Stimulated activated effector memory CD8-positive, alpha-beta T cell treated with anti-CD3 and anti-CD28 coated beads, Interleukin-12 subunit alpha, Interleukin-12 subunit beta, amount 100 ng/mL, for 72 hours (primary cell): Measurements from ENCODE around the gene SCFD2.

Source experiments
- ATAC-seq: fragments of 150-1000 bp; cut with Tn5 transposase; 2 replicates; pipeline ENCODE4 v1.10.0; 2021
- DNase-seq, 2 donors: peaks; one replicate each; pipeline ENCODE4 v3.0.0; 2021 to 2022; ENCODE audit warnings: low spot score in 2 of 2
- H3K27ac Mint-ChIP-seq: one replicate; pipeline ENCODE4 v1.8.0; 2022; ENCODE audit warnings: mild to moderate bottlenecking, mixed read lengths
- H3K36me3 Mint-ChIP-seq: one replicate; pipeline ENCODE4 v1.8.0; 2022; ENCODE audit warnings: mild to moderate bottlenecking, mixed read lengths
- H3K4me1 Mint-ChIP-seq: one replicate; pipeline ENCODE4 v1.8.0; 2022; ENCODE audit warnings: mixed read lengths
- H3K4me3 Mint-ChIP-seq: one replicate; pipeline ENCODE4 v1.8.0; 2022; ENCODE audit warnings: mild to moderate bottlenecking, mixed read lengths
- H3K9me3 Mint-ChIP-seq: one replicate; pipeline ENCODE4 v1.8.0; 2022; ENCODE audit warnings: mixed read lengths

The SCFD2 gene

DNA sequence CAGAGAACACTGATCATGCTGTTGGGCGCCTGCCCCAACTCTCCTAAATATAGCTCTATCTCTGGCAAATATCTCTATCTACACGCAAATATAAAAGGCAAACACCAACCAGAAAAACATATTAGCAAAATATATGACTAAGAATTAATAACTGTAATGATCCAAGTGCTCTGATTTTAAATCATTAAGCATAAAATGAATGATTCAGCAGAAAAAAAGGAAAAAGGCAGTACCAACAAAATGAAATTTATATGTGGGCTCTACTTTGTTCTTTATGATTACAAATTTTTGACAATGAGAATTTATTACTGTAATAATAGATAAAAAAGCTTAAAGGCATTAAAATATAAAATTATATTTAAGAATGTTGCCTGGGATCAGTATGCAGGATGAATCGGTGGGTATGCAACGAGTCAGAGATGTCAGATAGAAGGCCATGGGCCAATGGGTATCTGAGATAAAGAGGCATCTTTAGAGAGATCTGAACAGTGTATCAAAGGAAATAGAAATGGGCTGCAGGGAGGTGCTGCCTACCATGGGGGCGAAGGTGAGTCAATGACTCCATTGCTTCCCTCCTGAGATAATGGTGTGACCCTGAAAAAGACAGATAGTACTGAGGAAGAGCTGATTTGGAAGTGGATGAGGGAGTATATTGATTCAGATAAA is 234.8 kb downstream of the SCFD2 start:
- peaks cover 17% of the 10 kb centered on the region for H3K4me1 Mint-ChIP-seq
- DNase-seq (no peak), ATAC-seq (no peak)
- H3K9me3 Mint-ChIP-seq = no peaks in the 10 kb centered on the region
- H3K36me3 Mint-ChIP-seq = no peaks in the 10 kb centered on the region
- H3K27ac Mint-ChIP-seq = peak overlapping the region; percentile 18
- no peak overlapping the region for H3K4me3 Mint-ChIP-seq

- DNase-seq = no peak
- Mint-ChIP-seq H3K4me1 (peaks cover 17% of the 10 kb centered on the region), H3K4me3 (no peak overlapping the region), H3K36me3 (no peaks in the 10 kb centered on the region), H3K27ac (peak overlapping the region; percentile 49), H3K9me3 (no peaks in the 10 kb centered on the region)
- no peak for ATAC-seq
Observed at GRCh38 chr4:53128706-53129357, 237.0 kb downstream of the SCFD2 start.

DNA sequence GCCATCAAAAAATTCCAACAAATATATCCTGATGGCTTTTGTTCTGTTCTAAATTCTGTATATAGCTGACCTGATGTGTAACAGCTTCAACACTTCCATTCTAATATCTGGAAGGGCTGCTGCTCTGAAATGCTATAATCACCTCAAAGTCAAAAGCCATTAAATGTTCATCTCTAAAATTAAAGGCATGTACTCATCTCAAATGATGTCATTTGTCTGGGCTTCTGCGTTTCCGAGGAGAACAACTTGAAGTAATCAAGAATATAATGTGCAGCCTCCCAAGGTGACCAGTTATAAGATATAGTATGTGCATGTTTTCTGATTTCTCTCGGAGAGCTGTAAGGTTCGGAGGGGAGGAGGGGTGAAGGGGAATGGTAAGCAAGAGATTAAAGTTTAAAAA is 237.6 kb downstream of the SCFD2 start:
- Mint-ChIP-seq H3K36me3 (no peaks in the 10 kb centered on the region), H3K4me3 (no peak overlapping the region), H3K27ac (no peak overlapping the region), H3K9me3 (no peaks in the 10 kb centered on the region), H3K4me1 (peaks cover 17% of the 10 kb centered on the region)
- no peak for ATAC-seq
- no peak for DNase-seq

- H3K4me3 Mint-ChIP-seq = no peak overlapping the region
- H3K4me1 Mint-ChIP-seq = peaks cover 13% of the 10 kb centered on the region
- no peak for ATAC-seq
- no peak overlapping the region for H3K27ac Mint-ChIP-seq
- no peaks in the 10 kb centered on the region for H3K9me3 Mint-ChIP-seq
- H3K36me3 Mint-ChIP-seq = no peaks in the 10 kb centered on the region
- no peak for DNase-seq
Observed at GRCh38 chr4:53127365-53127764, 238.5 kb downstream of the SCFD2 start.

GRCh38 chr4:53126099-53126498 is 239.8 kb downstream of the SCFD2 start:
- no peaks in the 10 kb centered on the region for H3K9me3 Mint-ChIP-seq
- no peak overlapping the region for H3K4me3 Mint-ChIP-seq
- ATAC-seq (no peak), DNase-seq (no peak)
- H3K4me1 Mint-ChIP-seq = peaks cover 7% of the 10 kb centered on the region
- H3K36me3 Mint-ChIP-seq = no peaks in the 10 kb centered on the region
- H3K27ac Mint-ChIP-seq = no peak overlapping the region

DNA sequence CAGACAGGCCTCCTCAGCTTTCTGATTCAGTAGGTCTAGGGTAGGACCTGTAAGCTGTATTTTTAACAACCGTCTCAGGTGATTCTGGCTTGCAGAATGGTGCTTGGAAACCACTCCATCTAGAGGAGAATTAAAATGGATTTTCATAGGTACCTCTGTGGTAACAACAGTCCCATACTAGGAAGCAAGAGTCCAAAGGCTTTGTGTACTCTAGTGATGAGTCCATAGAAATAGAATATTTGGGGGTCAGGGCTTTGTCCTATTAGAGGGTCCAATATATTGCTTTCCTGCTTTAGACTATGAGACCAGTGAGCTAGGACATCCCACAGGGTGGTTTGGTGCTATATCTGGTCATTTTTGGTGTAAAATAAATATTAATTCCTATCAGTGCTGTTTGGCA is 242.0 kb downstream of the SCFD2 start:
- Mint-ChIP-seq H3K4me3 (no peak overlapping the region), H3K9me3 (no peaks in the 10 kb centered on the region), H3K36me3 (no peaks in the 10 kb centered on the region), H3K4me1 (no peaks in the 10 kb centered on the region), H3K27ac (no peak overlapping the region)
- no peak for ATAC-seq
- DNase-seq = no peak

- Mint-ChIP-seq H3K9me3 (no peaks in the 10 kb centered on the region), H3K36me3 (no peaks in the 10 kb centered on the region), H3K4me1 (no peaks in the 10 kb centered on the region), H3K4me3 (no peak overlapping the region), H3K27ac (no peak overlapping the region)
- ATAC-seq (no peak), DNase-seq (no peak)
Observed at GRCh38 chr4:53123171-53123570, 242.7 kb downstream of the SCFD2 start.

DNA sequence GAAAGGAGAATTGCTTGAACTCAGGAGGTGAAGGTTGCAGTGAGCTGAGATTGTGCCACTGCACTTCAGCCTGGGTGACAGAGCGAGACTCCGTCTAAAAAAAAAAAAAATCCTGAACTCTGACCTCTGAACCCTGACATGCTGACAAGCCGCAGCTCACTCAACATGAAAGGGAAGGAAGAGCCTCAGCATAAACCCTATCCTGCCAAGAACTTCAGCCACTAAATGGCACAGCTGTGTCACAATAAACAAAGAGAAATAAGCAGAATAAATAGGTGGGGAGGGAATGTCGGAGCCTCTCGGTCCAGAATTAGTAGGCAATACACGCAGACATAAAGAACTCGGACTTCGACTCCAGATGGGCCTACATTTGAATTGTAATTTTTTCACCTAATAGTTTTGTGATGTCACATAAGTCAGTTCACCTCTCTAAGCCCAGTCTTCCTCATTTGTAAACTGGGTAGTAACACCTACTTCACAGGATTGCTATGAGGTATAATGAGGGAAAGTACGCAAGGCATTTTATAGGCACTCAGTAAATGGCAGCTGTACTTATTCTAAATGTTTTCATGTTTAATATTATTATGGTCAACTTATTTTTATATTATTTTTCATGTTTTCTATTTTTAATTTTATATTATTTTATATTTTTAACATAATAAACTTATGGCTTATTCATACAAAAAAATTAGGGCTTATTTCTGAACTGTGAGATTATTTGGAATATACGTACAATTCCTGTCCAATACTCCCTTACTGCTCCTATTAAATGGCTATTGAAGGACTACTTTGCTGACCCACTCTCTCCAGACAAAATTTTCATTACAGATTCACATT is 243.4 kb downstream of the SCFD2 start:
- DNase-seq (no peak), ATAC-seq (no peak)
- H3K4me3 Mint-ChIP-seq = no peak overlapping the region
- no peaks in the 10 kb centered on the region for H3K36me3 Mint-ChIP-seq
- H3K27ac Mint-ChIP-seq = no peak overlapping the region
- H3K4me1 Mint-ChIP-seq = no peaks in the 10 kb centered on the region
- H3K9me3 Mint-ChIP-seq = no peaks in the 10 kb centered on the region

DNA sequence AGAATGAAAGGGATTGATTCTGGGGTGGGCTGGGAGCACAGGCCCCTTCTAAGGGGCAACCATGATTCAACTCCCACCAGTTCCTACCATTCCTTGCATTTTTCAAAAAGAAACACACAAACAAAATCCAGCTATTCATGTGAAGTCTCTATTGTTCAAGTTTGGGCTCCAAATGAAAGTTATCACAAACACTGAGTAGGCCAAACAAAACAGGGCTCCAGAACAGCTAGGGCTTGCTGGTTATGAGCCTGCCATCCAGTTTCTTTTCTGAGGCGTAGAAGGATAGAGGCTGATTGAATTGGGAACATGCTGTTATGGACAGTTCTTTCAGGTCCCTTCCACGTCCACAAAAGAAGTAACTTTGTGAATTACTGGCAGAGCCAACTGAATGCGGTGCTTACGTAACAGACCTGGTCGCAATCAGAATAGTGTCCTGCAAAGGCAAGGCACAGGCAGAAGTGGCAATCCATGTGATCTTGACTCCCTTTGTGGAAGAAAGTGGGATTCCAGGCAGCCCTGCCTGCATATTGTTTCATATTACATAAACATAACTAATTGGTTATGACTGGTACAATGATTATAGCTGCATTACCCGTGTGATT is 244.5 kb downstream of the SCFD2 start:
- ATAC-seq = no peak
- H3K9me3 Mint-ChIP-seq = no peaks in the 10 kb centered on the region
- H3K4me1 Mint-ChIP-seq = peaks cover 6% of the 10 kb centered on the region
- no peak overlapping the region for H3K4me3 Mint-ChIP-seq
- DNase-seq = no peak
- H3K36me3 Mint-ChIP-seq = no peaks in the 10 kb centered on the region
- H3K27ac Mint-ChIP-seq = no peak overlapping the region

- Mint-ChIP-seq H3K36me3 (no peaks in the 10 kb centered on the region), H3K9me3 (no peaks in the 10 kb centered on the region), H3K4me3 (no peak overlapping the region), H3K27ac (no peak overlapping the region), H3K4me1 (peaks cover 6% of the 10 kb centered on the region)
- no peak for ATAC-seq
- DNase-seq = no peak
Observed at GRCh38 chr4:53120778-53121177, 245.1 kb downstream of the SCFD2 start.

GRCh38 chr4:53119680-53120079 is 246.2 kb downstream of the SCFD2 start:
- Mint-ChIP-seq H3K36me3 (no peaks in the 10 kb centered on the region), H3K9me3 (peaks cover 4% of the 10 kb centered on the region), H3K27ac (no peak overlapping the region), H3K4me1 (peaks cover 6% of the 10 kb centered on the region), H3K4me3 (no peak overlapping the region)
- DNase-seq (no peak), ATAC-seq (no peak)

DNA sequence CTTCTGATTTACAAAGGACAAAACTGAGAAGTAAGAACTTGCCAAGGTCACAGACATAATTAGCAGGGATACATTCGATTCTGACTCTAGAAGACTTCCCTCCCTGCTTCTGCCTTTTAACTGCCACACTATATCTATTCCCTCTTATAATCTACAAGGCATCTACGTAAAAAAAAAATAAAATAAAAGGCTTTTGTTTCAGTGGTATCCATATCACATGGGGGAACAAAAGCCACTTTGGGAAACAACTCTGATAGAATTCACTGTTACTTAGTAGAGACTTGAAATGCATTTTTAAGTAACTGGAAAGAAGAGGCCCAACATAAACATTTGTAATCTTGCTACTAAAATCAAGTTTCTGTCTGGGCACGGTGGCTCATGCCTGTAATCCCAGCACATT is 247.2 kb downstream of the SCFD2 start:
- H3K36me3 Mint-ChIP-seq = no peaks in the 10 kb centered on the region
- ATAC-seq (no peak), DNase-seq (no peak)
- H3K27ac Mint-ChIP-seq = no peak overlapping the region
- H3K4me1 Mint-ChIP-seq = peaks cover 6% of the 10 kb centered on the region
- H3K9me3 Mint-ChIP-seq = peaks cover 5% of the 10 kb centered on the region
- H3K4me3 Mint-ChIP-seq = no peak overlapping the region

GRCh38 chr4:53116954-53117353 is 248.9 kb downstream of the SCFD2 start:
- H3K36me3 Mint-ChIP-seq = no peaks in the 10 kb centered on the region
- no peak for DNase-seq
- no peak overlapping the region for H3K27ac Mint-ChIP-seq
- H3K9me3 Mint-ChIP-seq = peaks cover 5% of the 10 kb centered on the region
- ATAC-seq = no peak
- H3K4me3 Mint-ChIP-seq = no peak overlapping the region
- H3K4me1 Mint-ChIP-seq = peaks cover 15% of the 10 kb centered on the region

- peaks cover 10% of the 10 kb centered on the region for H3K9me3 Mint-ChIP-seq
- no peaks in the 10 kb centered on the region for H3K36me3 Mint-ChIP-seq
- no peak for DNase-seq
- ATAC-seq = peak; percentile 99
- H3K27ac Mint-ChIP-seq = no peak overlapping the region
- no peak overlapping the region for H3K4me3 Mint-ChIP-seq
- H3K4me1 Mint-ChIP-seq = peaks cover 15% of the 10 kb centered on the region
Observed at GRCh38 chr4:53113431-53114225, 252.2 kb downstream of the SCFD2 start.

DNA sequence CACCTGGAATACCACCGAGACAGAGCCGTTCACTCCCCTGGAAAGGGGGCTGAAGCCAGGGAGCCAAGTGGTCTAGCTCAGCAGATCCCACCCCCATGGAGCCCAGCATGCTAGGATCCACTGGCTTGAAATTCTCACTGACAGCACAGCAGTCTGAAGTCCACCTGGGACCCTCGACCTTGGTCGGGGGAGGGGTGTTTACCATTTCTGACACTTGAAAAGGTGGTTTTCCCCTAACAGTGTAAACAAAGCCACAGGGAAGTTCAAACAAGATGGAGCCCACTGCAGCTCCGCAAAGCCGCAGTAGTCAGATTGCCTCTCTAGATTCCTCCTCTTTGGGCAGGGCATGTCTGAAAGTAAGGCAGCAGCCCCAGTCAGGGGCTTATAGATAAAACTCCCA is 260.5 kb downstream of the SCFD2 start:
- no peak overlapping the region for H3K27ac Mint-ChIP-seq
- peaks cover 20% of the 10 kb centered on the region for H3K4me1 Mint-ChIP-seq
- ATAC-seq (no peak), DNase-seq (no peak)
- H3K36me3 Mint-ChIP-seq = no peaks in the 10 kb centered on the region
- no peak overlapping the region for H3K4me3 Mint-ChIP-seq
- peaks cover 9% of the 10 kb centered on the region for H3K9me3 Mint-ChIP-seq
